COR-L47 (cell line): ENCODE data around the gene TBP.

Source experiments
- DNase-seq: peaks from one replicate; lab custom pipeline; 2025; lab: John Stamatoyannopoulos, UW

Gene TBP

DNA sequence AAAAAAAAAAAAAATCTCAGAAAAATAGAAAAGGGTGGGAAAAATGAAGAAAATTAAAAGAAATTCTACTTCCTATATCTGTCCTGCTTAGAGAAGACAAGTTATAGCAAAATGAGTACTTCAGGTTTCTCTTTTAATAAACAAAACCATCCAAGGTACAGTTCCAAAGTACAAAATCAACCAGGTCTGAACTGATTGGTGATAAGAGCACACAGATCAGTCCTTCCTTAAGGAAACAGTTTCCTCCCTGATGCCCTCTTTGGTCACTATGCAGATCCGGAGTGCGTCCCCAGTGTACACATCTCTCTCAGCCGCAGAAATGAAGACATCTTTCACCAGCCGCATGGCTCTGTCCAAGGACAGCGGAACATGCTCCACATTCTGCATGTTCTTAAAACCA, 19.2 kb upstream of the TBP start:
- DNase-seq: no peak

DNA sequence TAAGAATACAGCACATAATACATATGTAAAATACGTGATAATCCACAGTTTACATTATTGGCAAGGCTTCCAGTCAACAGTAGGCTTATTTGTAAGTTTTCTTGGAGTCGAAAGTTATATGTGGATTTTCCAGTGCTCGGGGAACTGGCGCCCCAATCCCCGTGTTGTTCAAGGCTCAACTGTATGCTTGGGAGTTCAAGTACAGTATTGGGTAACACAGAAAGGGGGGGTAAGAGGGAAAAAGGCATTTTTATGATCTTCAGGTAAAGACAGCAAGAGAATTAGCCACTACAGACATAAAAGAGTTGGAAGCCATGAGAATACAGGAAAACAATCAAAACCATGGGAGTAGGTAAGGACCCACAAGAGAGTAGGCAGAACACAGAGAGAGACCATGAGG, 17.5 kb upstream of the TBP start:
- DNase-seq: no peak

DNA sequence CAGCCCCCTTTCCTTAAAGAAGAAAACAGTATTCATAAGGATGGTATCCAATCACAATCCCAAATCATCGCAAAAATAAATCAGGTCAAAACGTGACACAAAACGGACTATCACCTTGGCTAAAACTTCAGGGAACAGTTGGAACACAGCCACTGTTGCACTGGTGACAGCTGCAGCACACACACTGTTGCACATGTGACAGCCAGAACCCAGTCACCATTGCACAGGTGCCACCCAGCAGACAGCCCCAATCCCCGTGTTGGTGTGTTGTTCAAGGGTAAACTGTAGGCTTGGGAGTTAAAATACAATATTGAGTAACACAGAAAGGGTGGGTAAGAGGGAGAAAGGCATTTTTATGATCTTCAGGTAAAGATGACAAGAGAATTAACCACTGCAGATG, 16.8 kb upstream of the TBP start:
- no peak for DNase-seq

DNA sequence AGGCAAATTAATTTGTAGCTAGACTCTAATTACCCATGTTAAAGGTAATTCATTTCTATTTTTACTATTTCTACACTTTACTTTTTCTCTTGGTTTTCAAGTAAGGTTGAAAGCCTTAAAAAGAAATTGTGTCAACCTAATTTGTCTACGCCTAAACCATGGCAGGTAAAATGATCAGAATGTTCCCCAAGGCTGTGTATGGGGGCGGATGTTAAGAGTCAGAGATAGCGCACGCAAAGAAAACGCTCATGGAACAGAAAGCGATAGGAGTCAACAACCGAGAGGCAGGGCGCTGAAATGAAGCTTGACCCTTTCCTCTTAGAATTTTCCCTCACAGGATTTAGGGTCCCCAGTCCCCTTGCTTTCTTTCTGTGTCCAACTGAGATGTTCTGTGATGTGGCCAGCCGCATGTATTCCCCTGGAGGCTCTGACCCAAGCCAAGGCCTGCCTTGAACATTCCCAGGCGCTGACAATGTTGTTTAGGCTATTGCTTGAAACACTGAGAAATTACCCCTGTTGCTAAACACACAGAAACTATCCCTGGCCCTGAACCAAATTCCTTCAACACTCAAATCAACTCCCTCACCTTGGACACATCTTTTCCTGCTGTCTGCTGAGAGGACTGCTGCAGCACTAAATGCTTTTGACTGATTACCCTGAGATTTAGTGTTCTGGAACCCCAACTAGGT, 12.0 kb upstream of the TBP start:
- no peak for DNase-seq

DNA sequence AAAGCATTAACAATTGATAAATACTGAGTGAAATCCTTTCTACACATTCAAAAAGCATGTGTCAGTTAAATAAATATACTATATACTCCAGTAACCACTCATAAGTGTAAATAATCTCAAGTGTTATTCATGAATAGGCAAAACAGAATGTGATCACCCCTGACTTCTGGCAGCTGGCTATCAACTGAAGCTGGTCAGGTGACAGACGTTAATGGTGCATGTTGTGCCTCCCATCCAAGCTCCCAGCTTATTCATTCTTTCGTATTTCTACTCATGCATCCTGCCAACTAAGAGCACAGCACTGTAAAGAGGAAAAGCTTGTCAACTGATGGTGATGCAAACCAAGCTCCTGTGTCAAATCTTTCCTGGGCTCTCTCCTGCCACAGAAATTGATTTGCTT, 8.8 kb upstream of the TBP start:
- no peak for DNase-seq

DNA sequence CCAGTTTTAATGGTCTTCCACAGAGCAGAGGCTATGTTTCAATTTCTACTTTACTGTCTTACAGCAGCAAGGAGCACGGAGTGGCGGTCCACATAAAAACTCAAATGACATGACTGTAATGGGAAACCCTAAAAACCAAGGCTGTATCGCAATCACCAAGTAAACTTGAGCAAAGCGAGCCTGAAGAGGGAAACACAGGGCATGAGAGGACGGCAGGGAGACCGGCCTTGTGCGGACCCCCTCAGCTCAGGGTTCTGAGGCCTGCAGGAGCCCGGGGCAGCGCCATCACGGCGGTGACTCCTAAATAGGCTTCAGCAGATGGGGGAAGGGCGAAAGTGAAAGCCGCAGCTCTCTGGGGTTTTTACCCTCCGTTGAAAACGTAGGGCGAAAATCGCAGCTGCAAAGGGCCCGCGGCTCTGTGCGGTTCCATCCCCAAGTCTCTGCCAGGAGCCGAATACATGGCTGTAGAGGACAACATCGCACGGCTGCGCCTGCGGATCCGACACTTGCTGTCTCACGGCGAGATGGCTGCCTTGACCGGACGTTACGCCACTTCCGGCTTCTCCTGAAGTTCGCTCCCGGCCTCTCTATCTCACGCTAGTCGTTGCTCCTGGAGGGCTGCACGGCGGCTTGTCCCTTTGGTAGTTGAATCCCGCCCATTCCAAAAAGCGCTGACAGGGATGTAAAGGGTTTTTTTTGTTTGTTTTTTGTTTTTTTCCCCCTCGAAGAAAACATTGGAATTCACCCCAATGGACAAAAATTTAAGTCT, 1.2 kb upstream of the TBP start, which contains the start of gene PSMB1:
Gene PSMB1, minus strand, starts transcription at position 543 of the 769 bp plus-strand sequence. Its CDS starts 65 bp downstream, at position 478.
- peak; percentile 70 for DNase-seq

DNA sequence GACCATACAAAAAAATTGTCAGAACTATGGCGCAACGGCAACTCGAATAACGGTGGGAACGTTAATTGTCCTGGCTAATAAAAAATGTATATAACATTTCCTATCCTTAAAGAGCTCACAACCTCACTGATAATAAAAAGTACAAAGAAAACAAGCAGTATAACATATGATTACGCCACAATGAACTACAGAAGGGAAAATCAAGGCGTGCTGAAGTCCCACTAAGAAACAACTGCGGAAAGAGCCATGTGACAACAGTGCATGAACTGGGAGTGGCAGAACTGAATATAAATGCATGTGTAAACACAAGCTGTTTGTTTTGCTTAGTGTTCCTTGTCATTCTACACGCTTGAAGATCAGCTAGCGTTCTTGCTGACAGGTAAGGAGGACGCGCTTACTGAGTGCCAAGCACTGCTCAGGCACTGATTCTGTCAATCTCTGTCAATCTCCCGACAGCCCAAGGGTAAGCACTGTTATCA, 596 bp upstream of the TBP start:
- no peak for DNase-seq

DNA sequence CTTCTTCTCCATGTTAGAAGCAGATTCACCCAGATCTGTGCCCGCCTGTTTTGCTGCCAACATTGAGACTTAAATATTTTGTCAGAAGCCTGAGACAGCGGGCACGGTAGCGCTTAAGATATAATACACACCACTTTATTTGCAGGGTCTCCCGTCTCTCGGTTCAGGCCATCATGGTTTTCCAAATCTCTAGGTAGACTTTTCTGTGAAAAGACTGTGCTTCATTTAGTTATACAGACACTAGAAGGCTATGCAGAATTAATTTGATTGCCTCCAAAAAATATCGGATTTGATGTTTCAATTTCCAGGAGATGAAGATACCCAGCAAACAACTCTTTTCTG, 598 bp downstream of the TBP start:
- no peak for DNase-seq

DNA sequence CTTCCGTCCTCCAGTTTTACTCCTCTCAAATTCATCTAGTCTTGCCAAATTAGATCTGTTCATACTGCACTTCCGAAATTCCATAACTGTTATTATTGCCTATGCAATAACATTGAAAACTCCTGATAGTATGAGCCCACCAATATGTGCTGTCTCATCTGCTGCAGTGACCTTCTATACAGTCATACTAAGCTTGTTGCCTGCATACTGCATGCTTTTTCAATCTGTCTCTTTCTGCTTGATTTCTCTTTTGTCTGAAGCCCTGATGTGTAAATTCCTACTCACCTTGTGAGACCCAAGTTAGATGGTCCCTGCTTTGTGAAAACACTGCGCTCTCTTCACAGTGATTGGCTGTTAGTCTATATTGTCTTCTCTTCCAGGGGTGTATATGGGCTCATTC, 1.1 kb downstream of the TBP start:
- no peak for DNase-seq

DNA sequence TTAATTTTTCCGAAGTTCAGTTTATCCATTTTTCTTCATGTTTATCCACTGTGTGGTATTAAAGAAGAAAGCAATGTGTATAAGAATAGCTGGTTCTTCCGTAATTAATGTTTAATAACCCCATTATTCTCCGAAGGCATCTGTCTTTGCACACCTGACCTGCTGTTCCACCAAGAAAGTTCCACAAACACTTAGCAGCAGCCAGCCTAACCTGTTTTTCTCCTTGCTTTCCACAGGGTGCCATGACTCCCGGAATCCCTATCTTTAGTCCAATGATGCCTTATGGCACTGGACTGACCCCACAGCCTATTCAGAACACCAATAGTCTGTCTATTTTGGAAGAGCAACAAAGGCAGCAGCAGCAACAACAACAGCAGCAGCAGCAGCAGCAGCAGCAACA, 7.4 kb downstream of the TBP start:
- DNase-seq: no peak

DNA sequence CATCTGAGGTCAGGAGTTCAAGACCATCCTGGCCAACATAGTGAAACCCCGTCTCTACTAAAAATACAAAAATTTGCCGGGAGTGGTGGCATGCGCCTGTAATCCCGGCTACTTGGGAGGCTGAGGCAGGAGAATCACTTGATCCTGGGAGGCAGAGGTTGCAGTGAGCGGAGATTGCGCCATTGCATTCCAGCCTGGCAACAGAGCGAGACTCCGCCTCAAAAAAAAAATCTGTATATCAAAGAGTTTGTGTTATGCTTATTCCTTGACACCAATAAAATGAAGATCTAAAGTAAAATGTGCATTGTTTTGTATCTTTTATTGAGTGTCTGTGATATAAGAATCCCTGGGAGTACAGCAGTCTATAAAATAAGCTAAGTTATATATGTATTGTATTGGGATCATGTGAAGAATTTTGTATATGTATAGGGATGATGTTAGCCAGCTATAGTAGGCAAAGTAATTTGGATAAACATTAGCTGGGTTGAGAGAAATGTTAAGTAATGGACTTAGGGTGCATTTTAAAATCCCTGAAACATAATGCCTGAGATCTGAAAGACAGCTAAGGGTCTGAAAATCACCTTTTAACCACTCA, 10.9 kb downstream of the TBP start:
- no peak for DNase-seq

DNA sequence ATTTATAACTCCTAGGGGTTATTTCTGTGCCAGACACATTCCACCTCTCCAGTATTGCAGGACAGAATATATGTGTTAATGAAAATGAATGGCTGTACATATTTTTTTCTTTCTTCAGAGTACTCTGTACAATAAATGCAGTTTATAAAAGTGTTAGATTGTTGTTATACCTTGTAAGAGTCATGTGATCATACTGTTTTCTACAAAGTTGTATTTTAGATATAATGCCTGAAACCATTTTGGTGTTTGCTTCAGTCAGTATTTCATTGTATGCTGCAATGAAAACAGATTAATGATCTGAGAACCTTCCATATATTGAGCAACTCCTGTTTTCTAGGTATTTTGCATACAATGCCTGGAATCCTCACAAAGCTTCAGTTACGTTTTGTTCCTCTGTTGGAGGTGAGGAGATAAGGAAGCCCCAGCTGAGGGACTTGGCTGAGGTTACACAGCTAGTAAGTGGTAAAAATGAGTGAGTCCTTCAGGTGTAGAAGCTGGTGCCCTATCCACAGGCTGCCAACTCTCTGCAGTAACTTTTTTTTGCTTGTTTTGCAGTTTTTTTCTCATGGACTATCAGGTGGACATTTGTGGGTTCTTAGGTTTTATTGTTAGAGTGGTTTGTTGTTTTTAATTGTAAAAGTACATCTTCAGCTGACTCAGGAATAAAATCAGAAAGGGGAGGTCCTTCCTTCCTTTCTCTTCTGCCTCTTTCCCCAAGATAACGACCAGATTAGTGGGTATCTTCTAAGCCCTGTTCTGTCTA, 18.7 kb downstream of the TBP start:
- DNase-seq: no peak

DNA sequence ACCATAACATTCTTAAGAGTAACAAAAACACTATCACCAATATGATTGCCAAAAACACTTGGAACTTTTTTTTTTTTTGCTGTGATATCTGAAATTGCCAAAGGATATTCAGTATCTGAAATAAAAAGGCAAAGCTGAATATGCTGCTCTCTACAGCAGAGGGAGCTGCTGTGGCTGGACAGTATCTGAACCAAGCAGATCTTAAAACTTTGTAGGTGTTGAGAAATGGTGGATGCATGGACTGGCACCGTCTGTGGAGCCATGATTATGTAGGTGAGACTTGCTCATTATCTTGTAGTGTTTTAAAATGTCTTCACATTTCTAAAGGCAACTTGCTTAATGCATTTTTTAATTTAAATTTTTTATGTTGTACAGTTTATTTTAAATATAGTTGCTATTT, 21.1 kb downstream of the TBP start:
- DNase-seq: no peak

DNA sequence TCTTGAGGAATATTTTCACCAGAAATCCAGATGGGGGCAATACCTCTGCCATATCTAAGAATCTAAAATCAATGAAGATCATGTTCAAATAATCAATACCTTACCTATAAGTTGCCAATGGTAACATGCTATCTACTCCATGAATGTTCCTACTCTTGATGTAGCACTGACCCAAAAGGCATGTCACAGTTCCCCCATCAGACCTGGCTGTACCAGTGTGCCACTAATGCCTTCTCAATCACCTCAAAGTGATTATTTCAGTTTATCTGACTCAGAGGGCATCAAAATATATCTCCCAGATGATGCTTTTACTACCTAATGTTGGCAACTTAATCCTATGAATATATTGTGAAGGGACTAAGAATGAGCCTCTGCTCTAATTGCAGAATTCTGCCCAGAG, 24.7 kb downstream of the TBP start:
- no peak for DNase-seq

DNA sequence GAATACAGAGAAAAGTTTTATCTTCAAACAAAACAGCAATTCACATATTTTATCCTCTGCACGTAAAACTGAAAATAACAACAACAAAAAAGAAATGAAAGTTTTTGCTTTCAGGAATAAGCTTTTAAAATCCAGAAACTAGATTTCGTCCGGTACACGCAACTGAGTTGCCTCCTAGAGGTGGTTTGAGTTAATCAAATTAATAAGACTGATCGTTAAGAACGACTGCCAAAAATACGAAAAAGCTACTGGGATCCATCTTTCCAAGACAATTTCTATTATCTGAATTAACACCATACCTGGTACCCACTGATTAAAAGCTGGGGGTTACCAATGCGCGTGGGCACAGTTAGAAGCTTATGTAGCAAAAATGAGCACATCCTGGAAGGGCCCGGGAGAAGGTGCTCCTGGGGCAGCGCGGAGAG, 29.6 kb downstream of the TBP start:
- no peak for DNase-seq

DNA sequence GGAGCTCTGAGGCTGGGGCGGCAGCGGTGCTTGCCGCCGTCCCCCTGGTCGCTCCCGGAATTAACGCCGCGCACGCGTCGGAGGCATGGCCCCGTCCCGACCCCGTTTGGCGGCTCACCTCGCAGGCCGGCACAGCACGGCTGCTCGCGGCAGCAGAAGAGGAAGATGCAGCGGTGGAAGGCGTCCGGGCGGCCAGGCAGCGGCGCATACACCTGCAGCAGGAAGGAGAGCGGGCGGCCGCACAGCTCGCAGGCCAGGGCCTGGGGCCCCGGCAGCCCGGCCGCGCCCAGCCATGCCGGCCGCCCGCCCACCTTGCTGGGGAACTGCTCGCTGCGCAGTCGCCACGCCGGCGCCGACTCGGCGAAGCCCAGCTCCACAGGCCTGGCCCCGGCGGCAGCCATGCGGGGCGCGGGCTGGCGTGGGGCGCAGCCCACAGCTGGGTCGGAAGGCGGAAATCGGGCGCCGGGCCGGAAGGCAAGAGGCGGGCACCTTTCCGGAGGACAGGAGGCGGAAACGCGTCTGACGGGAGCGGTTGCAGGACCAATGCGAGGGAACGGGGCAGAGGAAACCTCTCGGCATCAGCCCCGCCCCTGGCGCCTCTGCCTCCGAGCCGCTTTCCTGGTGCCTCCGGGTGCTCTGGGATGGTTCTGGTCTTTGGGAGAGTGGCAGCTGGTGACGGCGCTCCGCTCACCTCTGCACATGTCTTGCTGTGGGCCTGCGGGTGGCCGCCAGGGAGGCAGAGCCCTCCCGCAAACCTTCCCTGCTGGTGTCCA, 30.2 kb downstream of the TBP start, which contains the start of gene PDCD2:
Gene PDCD2, minus strand, starts transcription at position 457 of the 773 bp plus-strand sequence. Its CDS starts 56 bp downstream, at position 401.
- DNase-seq: peak; percentile 62

DNA sequence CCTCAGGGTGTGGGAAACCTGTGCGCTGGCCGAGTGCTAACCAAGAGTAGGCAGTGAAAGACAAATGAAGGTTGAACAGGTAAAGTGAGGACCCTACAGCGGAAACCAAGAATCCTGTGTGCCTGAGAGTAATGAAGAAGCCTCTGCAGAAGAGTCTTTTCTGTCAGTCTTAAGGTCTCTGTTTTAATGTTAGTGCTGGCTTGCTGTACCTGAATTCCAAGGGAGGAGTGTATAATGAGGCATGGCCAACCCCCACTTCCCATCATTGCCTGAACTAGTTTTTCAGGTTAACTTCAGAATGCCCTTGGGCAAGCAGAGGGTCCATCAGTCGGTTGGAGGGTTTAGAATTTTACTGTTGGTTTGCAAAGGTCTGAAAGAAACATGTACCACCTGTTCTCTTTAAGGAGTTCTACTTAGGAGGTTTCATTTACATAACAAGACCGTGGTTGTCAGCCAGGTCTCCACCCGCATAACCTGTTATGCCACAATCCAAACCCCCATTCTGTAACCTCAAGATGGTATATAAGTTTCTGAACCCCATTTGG, 30.9 kb downstream of the TBP start:
- DNase-seq: no peak

DNA sequence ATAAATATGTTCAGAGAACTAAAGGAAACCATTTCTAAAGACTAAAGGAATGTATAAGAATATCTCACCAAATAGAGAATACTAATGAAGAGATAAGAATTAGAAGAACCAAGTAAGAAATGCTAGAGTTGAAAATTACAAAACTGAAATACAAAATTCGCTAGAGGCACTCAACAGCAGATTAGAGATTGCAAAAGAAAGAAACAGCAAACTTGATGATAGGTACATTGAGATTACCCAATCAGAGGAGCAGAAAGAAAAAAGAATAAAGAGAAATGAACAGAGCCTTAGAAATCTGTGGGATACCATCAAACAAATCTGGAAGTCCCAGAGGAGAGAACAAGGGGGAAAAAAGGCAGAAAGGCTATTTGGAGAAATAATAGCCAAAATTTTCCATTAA, 36.6 kb downstream of the TBP start:
- DNase-seq: no peak

DNA sequence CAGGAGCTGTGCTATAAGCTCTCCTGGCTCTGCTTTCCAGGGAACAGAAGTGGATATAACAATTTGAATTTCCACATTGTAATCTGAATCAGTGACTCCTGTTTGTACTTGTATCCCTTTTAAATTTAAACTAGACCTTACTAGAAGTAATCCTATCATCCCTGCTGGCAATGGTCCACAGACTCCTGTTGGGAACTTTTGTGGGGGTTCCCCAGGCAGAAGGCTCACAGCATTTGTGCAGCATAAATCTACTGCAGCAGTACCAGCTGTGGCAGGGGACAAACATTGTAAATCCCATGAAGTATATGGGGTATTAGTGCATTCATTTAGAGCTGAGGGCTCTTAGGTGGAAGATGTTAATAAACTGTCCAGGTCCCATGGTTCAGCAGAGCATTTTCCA, 42.3 kb downstream of the TBP start:
- no peak for DNase-seq

DNA sequence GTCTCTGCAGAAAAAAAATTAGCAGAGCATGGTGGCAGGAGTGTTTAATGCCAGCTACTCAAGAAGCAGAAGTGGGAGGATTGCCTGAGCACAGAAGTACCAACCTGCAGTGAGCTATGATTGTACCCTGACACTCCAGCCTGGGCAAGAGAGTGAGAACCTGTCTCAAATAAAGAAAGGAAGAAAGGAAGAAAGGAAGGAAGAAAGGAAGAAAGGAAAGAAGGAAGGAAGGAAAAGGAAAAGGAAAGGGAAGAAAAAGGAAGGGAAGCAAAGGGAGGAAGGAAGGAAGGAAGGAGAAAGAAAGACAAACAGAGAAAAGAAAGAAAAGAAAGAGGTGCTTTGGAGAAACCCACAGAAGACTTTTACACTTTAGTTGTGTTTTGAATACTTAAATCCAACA, 43.1 kb downstream of the TBP start:
- DNase-seq: no peak

DNA sequence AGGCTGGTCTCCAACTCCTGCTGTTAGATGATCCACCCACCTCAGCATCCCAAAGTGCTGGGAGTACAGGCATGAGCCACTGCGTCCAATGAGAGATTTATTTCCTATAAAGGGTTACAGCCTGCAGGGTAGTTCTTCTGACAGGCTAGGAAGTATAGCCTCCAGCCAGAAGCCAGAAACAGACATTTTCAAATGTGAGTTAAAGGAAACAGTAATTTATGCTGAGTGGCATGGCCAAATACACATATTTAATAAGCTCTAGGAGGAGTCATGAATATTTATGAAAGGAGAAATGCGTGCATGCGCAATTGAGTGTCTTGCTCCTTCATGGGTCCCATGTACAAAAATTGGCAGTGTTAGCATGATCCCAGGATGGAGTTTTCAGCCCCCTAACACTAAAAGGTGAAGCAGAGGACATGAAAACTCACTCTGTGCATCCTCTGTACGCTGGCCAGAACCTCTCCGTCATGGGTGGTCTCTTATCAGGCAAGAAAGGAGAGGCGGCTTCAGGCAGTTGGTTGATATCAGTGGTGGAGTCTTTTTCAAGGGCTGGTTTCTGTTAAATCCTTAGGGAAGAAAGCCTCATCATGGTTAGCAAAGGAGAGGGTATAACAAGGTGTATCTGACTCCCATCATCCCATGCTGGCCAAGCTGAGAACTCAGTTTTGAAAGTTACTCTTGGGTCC, 51.5 kb downstream of the TBP start:
- DNase-seq: no peak
